H1 (cell line): ENCODE measurements around the gene CDR2. TPM values are rescaled to one million over a fixed set of nuclear protein-coding genes. Genes with fewer than 3 reads are reported as not detected.

Experiments used
- CHD2 ChIP-seq: IDR thresholded peaks from 2 replicates; pipeline ENCODE4 v1.6.1; 2012; ENCODE audit warnings: low read length, improper control_type of control experiment
- CHD7 ChIP-seq: fragments of 300-600 bp; sonication (generic); IDR thresholded peaks from 2 replicates; pipeline ENCODE4 v1.7.1; 2012; ENCODE audit warnings: low read length, moderate library complexity, mild to moderate bottlenecking, inconsistent platforms; ENCODE audit not compliant: insufficient replicate concordance
- polyA plus RNA-seq, 7 experiments: library from polyadenylated mRNA; depleted of rRNA in 3 of 7; stranded (reverse) in 5 of 7; unstranded in 2 of 7; fragments of >200 nt in 5 of 7; fragments of 200-250 nt in 2 of 7; gene quantifications; 1 replicate in 5 of 7; 2 replicates in 1 of 7; 4 replicates in 1 of 7; pipeline versions ENCODE4 v1.2.1 to v1.2.3, GENCODE V29; 2011 to 2013; ENCODE audit warnings: missing spikeins in 2 of 7, mixed read lengths in 2 of 7
- total RNA-seq: library from RNA; stranded (reverse); fragmentation: NEBNext Ultra II Directional; extraction: Animal tissue kit (Norgen Biotek cat#: 25700); gene quantifications from 2 replicates; pipeline ENCODE4 v1.2.1, GENCODE V29; 2021

Gene CDR2
- total and polyA plus RNA-seq, 2 of the 8 experiments (the other 6 are each of a cell fraction or from before 2014, with no cell fraction given), result 16.3 to 34.9 TPM

DNA sequence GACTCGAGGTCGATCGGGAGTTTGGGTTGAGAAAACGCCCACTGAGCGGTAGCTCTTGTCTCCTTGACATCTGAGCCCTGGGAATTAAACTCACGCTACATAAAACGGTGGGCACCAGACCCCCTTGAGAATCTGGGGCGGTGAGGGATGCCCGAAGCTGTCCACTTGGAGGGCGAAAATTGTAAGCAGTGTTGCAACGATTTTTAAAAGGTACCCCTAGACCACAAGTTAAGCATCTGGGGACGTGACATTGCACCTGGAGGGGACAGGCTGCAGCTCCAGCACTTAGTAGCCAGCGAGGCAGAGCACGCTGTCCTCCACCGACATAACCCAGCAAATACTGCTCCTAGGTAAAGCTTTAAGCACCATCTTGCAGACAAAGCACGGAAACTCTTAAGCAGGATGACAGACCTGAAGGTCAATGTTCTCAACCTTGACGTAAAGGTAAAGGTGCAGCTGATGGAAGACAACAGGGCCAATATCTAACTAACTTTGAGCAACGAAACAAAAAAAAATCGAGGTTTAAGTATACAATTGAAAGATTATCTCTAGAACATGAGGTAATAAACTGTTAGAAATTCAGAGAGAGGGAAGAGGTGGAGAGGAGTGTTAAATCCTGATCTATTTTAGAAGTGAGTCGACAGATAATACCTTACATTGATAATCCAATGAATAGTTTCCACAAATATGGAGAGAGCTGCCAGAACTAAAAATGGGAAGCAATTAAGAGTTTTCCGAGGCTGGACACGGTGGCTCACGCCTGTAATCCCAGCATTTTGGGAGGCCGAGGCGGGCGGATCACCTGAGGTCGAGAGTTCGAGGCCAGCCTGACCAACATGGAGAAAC lies 921 bp upstream of the CDR2 start (continued):
- TF ChIP-seq CHD2 (no peak), CHD7 (no peak)
